NCI-H2107 treated with DMSO at 0.1 percent for 48 hours (cell line): Measurements from ENCODE around the gene CNTNAP4.

Source experiments
- DNase-seq: peaks from one replicate; lab custom pipeline; 2025; ENCODE audit not compliant: unreplicated experiment; lab: John Stamatoyannopoulos, UW

Gene CNTNAP4

DNA sequence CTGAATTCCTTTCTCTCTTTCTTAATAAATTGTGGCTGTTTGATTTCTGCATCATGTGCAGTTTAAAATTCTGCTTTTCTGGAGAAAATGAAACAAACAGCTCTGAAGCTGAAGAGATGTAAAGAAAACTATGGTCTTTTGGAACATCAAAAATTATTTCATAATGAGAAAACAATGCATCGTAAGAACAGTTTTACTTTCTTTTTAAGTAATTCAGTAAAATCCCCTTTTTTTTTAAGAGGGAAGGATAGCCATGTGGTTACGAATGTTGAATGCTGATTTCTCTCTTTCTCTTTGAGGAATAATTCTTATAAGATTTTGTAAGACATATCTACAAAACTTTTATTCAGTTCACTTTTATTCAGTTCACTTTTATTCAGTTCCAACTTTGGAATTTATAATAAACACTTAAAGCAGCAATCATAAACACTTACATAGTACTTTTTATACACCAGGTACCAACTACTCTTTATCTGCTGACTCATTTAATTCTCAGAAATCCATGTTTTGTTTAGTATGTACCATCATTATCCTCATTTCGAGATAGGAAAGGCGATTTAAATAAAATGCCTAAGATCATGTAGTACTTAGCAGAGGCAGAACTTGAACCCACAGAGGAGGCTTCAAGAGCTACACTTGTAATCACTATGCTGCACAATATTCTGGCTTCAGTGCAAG is 26.6 kb downstream of the CNTNAP4 start:
- DNase-seq = no peak

GRCh38 chr16:76309639-76310335 is 32.6 kb downstream of the CNTNAP4 start:
- no peak for DNase-seq

DNA sequence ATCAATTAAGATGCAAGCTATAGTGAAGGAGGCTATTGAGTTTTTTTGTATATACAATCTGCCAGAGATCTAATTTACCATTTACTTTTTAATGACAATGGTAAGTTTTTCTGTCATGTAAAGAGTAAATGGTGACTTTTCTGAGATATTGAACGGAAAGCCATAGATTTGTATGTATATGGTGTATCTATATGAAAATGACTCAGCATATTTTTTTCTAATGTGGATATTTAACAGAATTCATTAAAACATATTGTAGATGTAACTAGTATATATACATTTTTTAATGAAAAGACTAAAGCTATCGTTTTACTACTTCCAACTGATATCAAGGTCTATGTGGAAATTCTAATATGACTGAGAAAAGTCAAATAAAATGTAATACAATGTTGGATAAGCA is 34.1 kb downstream of the CNTNAP4 start:
- no peak for DNase-seq

DNA sequence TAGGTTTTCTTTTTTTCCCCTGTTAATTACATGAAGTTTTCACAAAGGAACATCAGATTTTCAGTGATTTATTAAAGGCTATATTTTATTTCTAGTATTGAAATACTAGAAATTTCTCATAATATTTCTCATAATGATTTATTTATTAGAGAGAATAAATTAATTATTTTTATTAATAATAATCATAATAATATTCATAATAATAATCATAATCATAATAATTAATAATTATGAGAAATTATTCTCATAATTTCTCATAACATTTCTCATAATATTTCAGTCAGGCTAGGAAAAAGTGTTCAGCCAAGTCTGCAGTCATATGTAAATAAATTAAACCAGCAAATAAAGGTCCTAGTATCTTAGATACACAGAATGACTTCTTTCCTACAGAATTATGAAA is 41.4 kb downstream of the CNTNAP4 start:
- no peak for DNase-seq

- no peak for DNase-seq
Measured at GRCh38 chr16:76329106-76329505, 51.9 kb downstream of the CNTNAP4 start.

DNA sequence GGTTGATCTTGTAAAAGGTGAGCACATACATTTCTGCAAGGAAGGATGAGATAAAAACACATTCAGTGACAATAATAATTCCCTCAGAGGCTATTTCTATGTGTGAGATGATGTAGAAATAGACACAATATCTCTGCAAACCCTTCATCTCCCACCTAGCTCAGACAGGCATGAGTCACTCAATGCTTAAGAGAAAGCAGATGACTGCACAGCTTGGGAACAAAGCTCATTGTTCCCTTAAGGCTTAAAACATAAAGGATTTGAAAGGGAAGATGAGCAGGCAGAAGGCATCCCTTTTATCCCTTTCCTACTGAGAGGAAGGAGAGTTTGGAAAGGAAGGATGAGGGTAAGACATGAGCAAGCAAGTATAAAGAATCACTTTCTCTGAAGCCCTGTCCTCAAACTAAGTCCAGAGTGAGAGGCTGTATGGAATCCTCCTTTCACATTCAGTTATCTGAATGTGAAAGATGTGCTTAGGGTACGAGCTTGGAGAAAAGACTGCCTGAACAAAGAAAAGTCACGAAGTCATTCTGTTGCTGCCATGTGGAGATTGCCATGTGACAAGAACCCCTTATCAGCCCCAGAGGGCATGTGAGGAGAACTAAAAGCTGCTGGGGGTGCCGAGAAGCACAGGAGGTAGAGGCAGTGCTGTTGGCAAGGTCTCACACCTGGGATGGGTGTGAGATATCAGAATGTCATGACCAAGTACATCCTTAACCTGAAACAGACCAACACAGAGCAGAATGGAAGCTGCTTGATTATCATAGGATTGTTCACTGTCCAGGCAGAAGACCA is 58.2 kb downstream of the CNTNAP4 start:
- no peak for DNase-seq

GRCh38 chr16:76336112-76336511 is 58.9 kb downstream of the CNTNAP4 start:
- DNase-seq = no peak

DNA sequence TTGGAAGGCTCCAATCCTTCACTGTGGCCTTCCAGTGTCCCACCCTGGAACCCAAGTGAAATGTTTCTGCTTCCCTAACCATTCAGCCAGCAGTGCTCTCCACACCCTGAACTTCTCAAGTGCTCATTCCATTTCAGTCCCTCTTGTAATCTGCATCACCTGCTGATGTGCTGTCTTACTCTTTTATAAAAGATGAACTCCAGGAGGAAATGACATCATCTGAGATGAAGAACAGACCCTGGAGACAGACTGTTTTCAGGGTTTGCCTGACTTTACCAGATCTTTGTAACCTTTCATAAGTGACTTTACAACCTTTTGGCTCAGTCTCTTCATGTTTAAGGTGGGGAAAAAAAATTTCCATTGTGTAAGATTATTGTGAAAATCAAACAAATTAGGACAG is 61.3 kb downstream of the CNTNAP4 start:
- no peak for DNase-seq

DNA sequence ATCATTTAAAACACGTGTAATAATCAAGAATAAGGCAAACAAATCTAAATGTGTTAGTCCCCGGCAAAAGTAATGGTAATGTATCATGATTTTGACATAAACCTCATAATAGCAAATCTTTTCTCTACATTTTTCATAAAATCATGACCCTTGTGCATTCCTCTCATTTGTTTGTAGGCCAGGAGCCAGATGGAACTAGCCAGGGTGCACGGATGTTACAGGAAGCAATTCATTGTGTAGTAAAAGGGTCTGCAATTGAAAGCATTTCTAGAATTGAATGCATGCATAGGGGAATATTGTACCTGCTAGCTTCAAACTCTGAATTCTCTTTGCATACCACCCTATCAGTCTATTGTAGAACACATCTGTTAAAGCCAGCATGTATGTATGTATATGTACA is 66.6 kb downstream of the CNTNAP4 start:
- no peak for DNase-seq

DNA sequence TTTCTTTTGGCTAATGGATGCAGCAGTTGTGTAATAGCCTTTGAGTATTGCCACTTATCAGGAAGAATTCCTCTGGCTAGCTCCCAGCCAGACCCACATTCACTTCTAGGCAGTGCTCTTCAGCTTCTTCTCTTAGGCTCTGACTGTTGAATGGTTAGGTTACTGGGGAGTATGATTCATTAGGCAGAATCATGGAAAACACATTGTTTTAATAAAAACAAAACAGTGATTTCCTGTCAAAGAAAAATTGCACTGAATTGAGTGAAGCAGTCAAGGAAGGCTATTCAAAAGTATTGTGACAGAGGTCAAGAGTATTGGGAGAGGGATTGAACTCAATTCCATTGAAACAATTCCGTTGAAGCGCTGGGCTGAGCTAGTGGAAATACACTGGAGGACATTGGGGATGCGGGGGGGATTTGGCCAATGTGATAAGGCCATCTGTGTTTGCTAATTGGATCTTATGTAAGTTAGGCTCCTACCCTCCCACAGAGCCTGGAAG is 68.0 kb downstream of the CNTNAP4 start:
- DNase-seq = no peak

DNA sequence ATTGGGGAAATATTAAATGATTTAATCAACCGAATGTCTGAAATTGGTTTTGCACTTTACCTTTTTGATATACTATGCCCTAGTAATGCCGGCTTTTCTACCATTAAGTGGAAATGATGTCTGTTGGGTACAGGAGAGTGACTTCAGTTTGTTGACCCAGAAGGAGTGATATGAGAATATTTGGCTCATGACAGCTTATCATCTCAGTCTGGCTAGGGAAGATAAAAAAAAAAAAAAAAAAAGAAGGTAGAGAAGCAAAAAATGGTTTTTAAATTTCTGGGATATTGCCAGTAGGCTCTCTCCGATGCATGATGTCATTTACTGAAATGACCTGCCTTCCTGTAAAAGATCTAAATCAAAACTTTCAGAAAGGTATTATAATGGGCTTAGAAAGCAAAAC is 69.0 kb downstream of the CNTNAP4 start:
- DNase-seq = no peak

- DNase-seq = no peak
Measured at GRCh38 chr16:76351441-76351840, 74.2 kb downstream of the CNTNAP4 start.

DNA sequence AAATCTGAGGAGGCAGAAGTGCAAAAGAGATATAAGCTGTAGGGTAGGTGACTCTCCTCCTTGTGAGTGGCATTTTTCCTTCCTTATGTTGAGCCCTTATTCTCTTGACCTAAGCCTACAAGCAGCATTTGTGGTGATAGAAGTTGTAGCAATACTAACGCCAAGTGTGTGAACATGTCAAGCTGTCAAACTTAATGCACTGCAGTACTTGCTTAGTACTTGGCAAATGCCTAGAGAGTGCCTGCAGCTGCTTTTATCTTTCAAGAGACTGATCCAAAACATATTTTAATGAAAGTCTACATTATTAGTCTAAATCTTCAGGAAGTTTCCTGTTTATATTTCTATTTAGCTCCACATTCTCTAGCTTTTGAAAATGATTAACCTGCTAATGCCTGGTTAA is 83.2 kb downstream of the CNTNAP4 start:
- DNase-seq = no peak

- DNase-seq = no peak
Measured at GRCh38 chr16:76370344-76370743, 93.1 kb downstream of the CNTNAP4 start.

- DNase-seq = no peak
Measured at GRCh38 chr16:76371441-76371840, 94.2 kb downstream of the CNTNAP4 start.

GRCh38 chr16:76373998-76374397 is 96.8 kb downstream of the CNTNAP4 start:
- no peak for DNase-seq

DNA sequence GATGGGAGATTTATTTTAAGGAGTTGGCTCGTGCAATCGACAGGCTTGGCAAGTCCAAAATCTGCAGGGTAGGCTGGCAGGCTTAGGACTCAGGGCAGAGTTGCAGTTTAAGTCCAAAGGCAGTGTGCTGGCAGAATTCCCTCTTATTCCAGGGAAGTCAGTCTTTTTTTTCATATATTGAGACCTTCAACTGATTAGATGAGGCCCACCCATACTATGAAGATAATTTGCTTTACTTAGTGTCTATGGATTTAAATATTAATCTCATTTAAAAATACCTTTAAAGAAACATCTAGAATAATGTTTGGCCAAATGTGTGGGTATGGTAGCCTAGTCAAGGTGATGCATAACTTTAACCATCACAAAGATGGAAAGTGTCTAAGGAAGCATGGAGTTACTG is 99.8 kb downstream of the CNTNAP4 start:
- no peak for DNase-seq

DNA sequence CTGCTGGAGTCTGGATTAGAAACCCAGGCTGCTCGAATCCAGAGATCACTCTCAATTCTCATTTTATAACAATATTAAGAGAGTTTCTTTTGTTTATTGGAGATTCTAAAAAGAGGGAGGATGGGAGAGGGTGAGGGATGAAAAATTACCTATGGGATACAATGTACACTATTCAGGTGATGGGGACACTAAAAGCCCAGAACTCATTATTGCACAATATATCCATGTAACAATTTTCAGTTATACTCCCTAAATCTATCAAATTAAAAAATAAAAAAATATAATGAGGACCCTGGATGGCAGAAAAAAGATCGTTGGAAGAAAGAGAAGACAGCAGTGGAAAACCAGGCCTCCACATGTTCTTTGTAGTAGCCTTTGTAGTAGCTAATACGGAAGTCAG is 100.8 kb downstream of the CNTNAP4 start:
- no peak for DNase-seq

DNA sequence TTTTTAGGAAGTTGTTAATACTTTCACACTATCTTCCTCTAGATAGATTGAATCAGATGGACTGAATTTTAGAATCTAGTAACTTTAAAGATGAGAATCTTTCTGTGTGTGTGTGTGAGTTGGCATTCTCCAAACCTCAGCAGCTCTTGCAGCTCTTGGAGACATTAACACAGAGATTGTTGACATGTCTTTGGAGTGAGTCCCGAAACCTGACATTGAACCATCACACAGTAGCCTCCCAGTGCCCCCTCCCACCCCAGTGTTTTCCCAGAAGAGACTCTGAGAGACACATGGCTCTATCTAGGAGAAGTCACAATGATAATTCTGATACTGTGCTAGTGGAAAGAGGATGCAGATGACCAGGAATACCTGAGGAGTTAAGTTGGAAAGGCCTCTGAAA is 103.9 kb downstream of the CNTNAP4 start:
- no peak for DNase-seq

DNA sequence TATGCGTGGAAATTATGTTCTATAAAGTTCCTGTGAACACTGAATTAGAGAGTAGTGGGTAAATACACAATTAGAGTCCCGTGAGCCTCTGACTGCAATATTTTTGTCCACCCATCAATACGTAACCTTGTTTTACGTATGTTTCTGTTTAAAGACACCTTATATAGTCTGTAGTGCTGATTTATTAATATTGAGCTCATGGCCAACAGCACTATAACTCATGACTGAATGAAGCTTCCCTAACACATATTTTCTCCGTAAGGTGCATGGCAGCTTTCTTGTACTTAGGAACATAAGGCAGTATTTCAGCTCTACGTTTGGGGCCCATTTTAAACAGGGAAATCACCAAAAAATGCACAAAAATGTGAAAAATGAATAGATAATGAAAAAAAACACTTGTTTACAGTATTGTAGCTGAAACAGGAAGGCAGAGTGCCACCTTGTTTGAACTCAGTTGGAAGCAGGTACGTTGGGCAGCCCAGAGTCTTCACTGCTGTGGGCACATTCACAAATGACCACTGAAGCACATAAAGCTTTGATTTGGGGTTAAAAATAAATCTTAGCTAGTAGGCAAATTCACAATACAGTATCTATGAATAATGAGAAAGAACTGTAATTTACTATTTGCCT is 108.5 kb downstream of the CNTNAP4 start:
- DNase-seq = no peak

DNA sequence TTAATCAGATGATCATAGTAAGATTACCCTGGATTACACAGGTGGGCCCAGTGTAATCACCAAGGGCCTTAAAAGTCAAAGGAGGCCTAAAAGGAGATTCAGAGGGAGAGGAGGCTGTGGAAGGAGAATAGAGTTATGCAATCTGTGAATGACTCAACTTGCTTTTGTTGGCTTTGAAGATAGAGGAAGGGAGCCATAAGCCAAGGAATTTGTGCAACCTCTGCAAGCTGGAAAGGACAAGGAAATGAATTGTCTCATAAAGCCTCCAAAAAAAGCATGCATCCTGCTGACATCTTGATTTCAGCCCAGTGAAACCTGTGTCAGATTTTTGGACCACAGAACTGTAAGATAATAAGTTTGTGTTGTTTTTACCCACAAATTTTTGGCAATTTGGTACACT is 109.6 kb downstream of the CNTNAP4 start:
- no peak for DNase-seq
